HEK293 (cell line): ENCODE measurements around the gene FAM169A.
"Not testable (repeated sequence)": the region's sequence is repeated elsewhere in the genome, so short reads cannot be mapped to it uniquely, and the experiment has no call there.

Experiments
- CTCF ChIA-PET: fragments of 350-600 bp; formaldehyde crosslinking; extraction: SDS; loops from one replicate; lab custom pipeline; 2021; ENCODE audit warnings: antibody characterized with exemption; lab: Yijun Ruan, JAX
- POLR2A ChIA-PET: fragments of 300-600 bp; formaldehyde crosslinking; extraction: SDS; loops from one replicate; lab custom pipeline; 2020; ENCODE audit warnings: antibody characterized with exemption, inconsistent platforms; lab: Yijun Ruan, JAX
- H3K27ac ChIP-seq: fragments of 200-500 bp; sonication (Bioruptor generic); 2 replicates; pipeline ENCODE4 v1.5.1; 2014; ENCODE audit warnings: low read depth, low read length, control low read depth, inconsistent platforms; ENCODE audit errors: extremely low read depth
- H3K36me3 ChIP-seq, 2 experiments: fragments of 200-500 bp in 1 of 2; sonication (Bioruptor generic) in 1 of 2; 1 replicate in 1 of 2; 2 replicates in 1 of 2; pipeline ENCODE4 v1.5.1; 2014 to 2017; ENCODE audit warnings: inconsistent platforms in 2 of 2, low read length in 2 of 2; ENCODE audit not compliant: control insufficient read depth in 2 of 2, insufficient read depth in 1 of 2
- H3K4me1 ChIP-seq: fragments of 200-500 bp; sonication (Bioruptor generic); 2 replicates; pipeline ENCODE4 v1.5.1; 2014; ENCODE audit warnings: mild to moderate bottlenecking, low read length, inconsistent platforms; ENCODE audit not compliant: control insufficient read depth, insufficient read depth
- H3K4me3 ChIP-seq: 2 replicates; pipeline ENCODE4 v1.5.1; 2011; ENCODE audit warnings: low read depth, mild to moderate bottlenecking, control low read depth, low read length, moderate library complexity
- H3K9me3 ChIP-seq: fragments of 200-500 bp; sonication (Bioruptor generic); 2 replicates; pipeline ENCODE4 v1.5.1; 2014; ENCODE audit warnings: low read depth, low read length, inconsistent platforms; ENCODE audit not compliant: control insufficient read depth, insufficient read depth
- BCL11B ChIP-seq: fragments of 450-650 bp; formaldehyde crosslinking; IDR thresholded peaks from 2 replicates; pipeline ENCODE4 v1.5.1; 2016; ENCODE audit warnings: low read depth, missing biosample characterization, missing genetic modification characterization
- HOXA7 ChIP-seq: sonication (generic); formaldehyde crosslinking; IDR thresholded peaks from 2 replicates; pipeline ENCODE4 v1.8.1; 2022; ENCODE audit warnings: missing genetic modification reagents, borderline replicate concordance
- PRDM2 ChIP-seq: fragments of 450-650 bp; formaldehyde crosslinking; IDR thresholded peaks from 2 replicates; pipeline ENCODE4 v1.5.1; 2016; ENCODE audit warnings: missing biosample characterization, missing genetic modification characterization, borderline replicate concordance
- SP2 ChIP-seq: fragments of 450-650 bp; formaldehyde crosslinking; IDR thresholded peaks from 2 replicates; pipeline ENCODE4 v1.5.1; 2016; ENCODE audit warnings: missing biosample characterization, missing genetic modification characterization
- ZBTB21 ChIP-seq: fragments of 450-650 bp; formaldehyde crosslinking; IDR thresholded peaks from 2 replicates; pipeline ENCODE4 v1.5.1; 2017; ENCODE audit warnings: missing biosample characterization, missing genetic modification characterization
- ZFP69B ChIP-seq: fragments of 450-650 bp; formaldehyde crosslinking; IDR thresholded peaks from 2 replicates; pipeline ENCODE4 v1.5.1; 2016; ENCODE audit warnings: missing biosample characterization, missing genetic modification characterization
- ZNF133 ChIP-seq: fragments of 450-650 bp; formaldehyde crosslinking; IDR thresholded peaks from 2 replicates; pipeline ENCODE4 v1.5.1; 2016; ENCODE audit warnings: missing biosample characterization, missing genetic modification characterization
- ZNF23 ChIP-seq: fragments of 450-650 bp; formaldehyde crosslinking; IDR thresholded peaks from 2 replicates; pipeline ENCODE4 v1.5.1; 2016; ENCODE audit warnings: missing biosample characterization, missing genetic modification characterization, borderline replicate concordance
- ZNF280C ChIP-seq: fragments of 450-650 bp; formaldehyde crosslinking; IDR thresholded peaks from 2 replicates; pipeline ENCODE4 v1.5.1; 2016; ENCODE audit warnings: missing biosample characterization, missing genetic modification characterization
- ZNF701 ChIP-seq: fragments of 450-650 bp; formaldehyde crosslinking; IDR thresholded peaks from 2 replicates; pipeline ENCODE4 v1.5.1; 2016; ENCODE audit warnings: missing biosample characterization, missing genetic modification characterization
- ZNF704 ChIP-seq: fragments of 450-650 bp; formaldehyde crosslinking; IDR thresholded peaks from 2 replicates; pipeline ENCODE4 v1.5.1; 2016; ENCODE audit warnings: missing biosample characterization, missing genetic modification characterization
- ZNF768 ChIP-seq: fragments of 450-650 bp; formaldehyde crosslinking; IDR thresholded peaks from 2 replicates; pipeline ENCODE4 v1.5.1; 2018; ENCODE audit warnings: missing biosample characterization, mild to moderate bottlenecking, missing genetic modification characterization
- ZNF785 ChIP-seq: fragments of 450-650 bp; formaldehyde crosslinking; IDR thresholded peaks from 2 replicates; pipeline ENCODE4 v1.5.1; 2016; ENCODE audit warnings: missing biosample characterization, missing genetic modification characterization
- ZNF830 ChIP-seq: fragments of 450-650 bp; IDR thresholded peaks from 2 replicates; pipeline ENCODE4 v1.5.0; 2018; ENCODE audit warnings: missing biosample characterization, missing genetic modification characterization, low read depth, mild to moderate bottlenecking, moderate library complexity

Gene FAM169A

GRCh38 chr5:74761241-74761640 lies 104.9 kb downstream of the FAM169A start:
- ChIA-PET CTCF (interaction anchor here (0.8 to 1.2 kb wide), 3 partner anchors 11 to 174 kb away, joined by 3 read pairs; no protein-coding TSS in a partner anchor), POLR2A (no interaction called here)
- H3K36me3 ChIP-seq = peaks cover 46 to 69% of the 10 kb centered on the region in 2 experiments
- H3K4me1 ChIP-seq = no peaks in the 10 kb centered on the region
- no peaks in the 10 kb centered on the region for H3K9me3 ChIP-seq
- H3K4me3 ChIP-seq = no peak overlapping the region
- H3K27ac ChIP-seq = no peak overlapping the region
- TF ChIP-seq SP2 (tag by site-specific recombination) (no peak), ZNF701 (tag by site-specific recombination) (no peak), ZNF830 (tag by site-specific recombination) (no peak), BCL11B (tag by site-specific recombination) (no peak), ZFP69B (tag by site-specific recombination) (no peak), ZNF280C (tag by site-specific recombination) (no peak), ZBTB21 (no peak), ZNF768 (no peak), PRDM2 (tag by site-specific recombination) (no peak), ZNF785 (tag by site-specific recombination) (no peak), ZNF23 (tag by site-specific recombination) (no peak), ZNF133 (tag by site-specific recombination) (no peak), HOXA7 (CRISPR knock-in tag) (no peak), ZNF704 (tag by site-specific recombination) (no peak)

GRCh38 chr5:74748742-74749141 lies 117.4 kb downstream of the FAM169A start:
- H3K4me1 ChIP-seq, POLR2A ChIA-PET, H3K4me3 ChIP-seq, H3K9me3 ChIP-seq, H3K27ac ChIP-seq: not testable (repeated sequence)
- peaks cover 61 to 77% of the 10 kb centered on the region in 2 experiments for H3K36me3 ChIP-seq
- CTCF ChIA-PET = interaction anchor here (0.7 kb wide), 1 partner anchor 27 kb away, joined by 3 read pairs; no protein-coding TSS in a partner anchor
